Central memory CD8-positive, alpha-beta T cell (primary cell): ENCODE measurements around the gene NEU1.

ENCODE experiments used
- ATAC-seq: fragments of 150-1000 bp; cut with Tn5 transposase; replicated peaks from 2 replicates; pipeline ENCODE4 v1.10.0; 2022; ENCODE audit warnings: mild to moderate bottlenecking, moderate FRiP score, moderate number of reproducible peaks; ENCODE audit not compliant: poor library complexity, severe bottlenecking; ENCODE audit errors: extremely low read depth
- DNase-seq, 2 donors: peaks; one replicate each; pipeline ENCODE4 v3.0.0; 2021; ENCODE audit warnings: low spot score in 2 of 2
- H3K27ac Mint-ChIP-seq: one replicate; pipeline ENCODE4 v1.8.0; 2022; ENCODE audit warnings: low read depth, mild to moderate bottlenecking, moderate library complexity, mixed read lengths
- H3K27me3 Mint-ChIP-seq: one replicate; pipeline ENCODE4 v1.8.0; 2022; ENCODE audit warnings: mixed read lengths
- H3K36me3 Mint-ChIP-seq: one replicate; pipeline ENCODE4 v1.8.0; 2022; ENCODE audit warnings: mild to moderate bottlenecking, moderate library complexity, mixed read lengths; ENCODE audit not compliant: insufficient read depth
- H3K4me1 Mint-ChIP-seq: one replicate; pipeline ENCODE4 v1.8.0; 2022; ENCODE audit warnings: mixed read lengths
- H3K4me3 Mint-ChIP-seq: one replicate; pipeline ENCODE4 v1.8.0; 2022; ENCODE audit warnings: mild to moderate bottlenecking, moderate library complexity, mixed read lengths
- H3K9me3 Mint-ChIP-seq: one replicate; pipeline ENCODE4 v1.8.0; 2022; ENCODE audit warnings: mixed read lengths

NEU1 gene

DNA sequence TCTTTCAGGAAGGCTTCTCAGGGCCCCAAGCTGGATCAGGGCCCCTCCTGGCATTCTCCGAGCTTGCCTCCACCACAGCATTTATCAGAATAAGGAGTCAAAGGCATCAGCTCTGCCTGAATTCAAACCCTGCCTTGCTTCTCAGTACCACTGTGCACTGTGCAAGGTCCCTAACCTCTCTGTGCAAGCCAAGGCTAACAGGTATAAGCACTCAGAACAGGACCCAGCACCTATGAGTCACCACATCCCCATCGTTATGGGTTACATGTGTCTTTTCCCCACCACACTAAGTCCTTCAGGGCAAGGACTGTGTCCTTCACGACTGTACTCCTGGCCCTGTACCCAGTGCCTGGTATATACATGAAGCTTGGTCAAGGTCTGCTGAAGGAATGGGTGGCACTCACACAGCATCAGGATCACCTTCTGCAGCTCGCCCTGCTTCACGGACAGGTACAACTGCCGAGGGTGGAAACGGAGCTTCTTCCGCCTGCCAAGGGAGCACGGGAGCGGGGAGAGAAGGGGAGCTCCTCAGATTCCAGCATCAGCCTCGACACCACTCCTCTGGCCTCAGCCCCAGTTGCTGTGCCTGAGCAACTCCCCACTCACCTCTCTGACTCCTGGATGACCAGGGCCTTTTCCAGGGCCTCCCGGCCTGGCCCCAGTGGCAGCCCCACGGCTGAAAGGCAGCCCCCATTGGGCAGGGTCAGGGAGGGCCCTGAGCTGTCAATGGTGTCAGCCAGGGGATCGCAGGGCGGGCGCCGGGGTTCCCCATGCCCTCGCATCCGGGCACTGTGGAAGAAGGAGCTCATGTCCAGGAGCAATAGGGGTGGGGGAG, 24.8 kb upstream of the NEU1 start:
- Mint-ChIP-seq H3K36me3 (peaks cover 45% of the 10 kb centered on the region), H3K9me3 (no peaks in the 10 kb centered on the region), H3K4me3 (no peak overlapping the region), H3K27me3 (no peaks in the 10 kb centered on the region), H3K4me1 (no peaks in the 10 kb centered on the region), H3K27ac (no peak overlapping the region)
- ATAC-seq (no peak), DNase-seq (no peak)

DNA sequence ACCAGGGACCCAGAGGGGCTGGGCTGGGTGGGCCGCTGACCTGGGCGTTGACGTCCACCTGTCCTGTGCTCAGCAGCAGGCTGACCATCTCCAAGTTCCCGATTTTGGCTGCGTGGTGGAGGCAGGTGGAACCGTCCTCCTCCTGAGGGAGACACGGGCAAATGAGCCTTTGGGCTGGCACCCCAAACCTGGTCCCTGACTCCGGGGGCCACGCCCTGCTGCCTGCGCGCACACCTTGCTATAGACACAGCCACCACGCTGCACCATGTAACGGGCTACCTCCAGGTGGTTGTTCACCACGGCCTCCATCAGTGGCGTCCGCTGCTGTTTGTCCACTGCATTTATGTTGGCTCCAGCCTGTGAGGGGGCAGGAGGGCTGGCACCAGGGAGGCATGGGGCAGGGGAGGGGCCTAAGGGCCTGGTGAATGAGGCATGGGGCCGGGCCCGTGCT, 23.9 kb upstream of the NEU1 start:
- H3K27ac Mint-ChIP-seq, result no peak overlapping the region
- peaks cover 45% of the 10 kb centered on the region for H3K36me3 Mint-ChIP-seq

DNA sequence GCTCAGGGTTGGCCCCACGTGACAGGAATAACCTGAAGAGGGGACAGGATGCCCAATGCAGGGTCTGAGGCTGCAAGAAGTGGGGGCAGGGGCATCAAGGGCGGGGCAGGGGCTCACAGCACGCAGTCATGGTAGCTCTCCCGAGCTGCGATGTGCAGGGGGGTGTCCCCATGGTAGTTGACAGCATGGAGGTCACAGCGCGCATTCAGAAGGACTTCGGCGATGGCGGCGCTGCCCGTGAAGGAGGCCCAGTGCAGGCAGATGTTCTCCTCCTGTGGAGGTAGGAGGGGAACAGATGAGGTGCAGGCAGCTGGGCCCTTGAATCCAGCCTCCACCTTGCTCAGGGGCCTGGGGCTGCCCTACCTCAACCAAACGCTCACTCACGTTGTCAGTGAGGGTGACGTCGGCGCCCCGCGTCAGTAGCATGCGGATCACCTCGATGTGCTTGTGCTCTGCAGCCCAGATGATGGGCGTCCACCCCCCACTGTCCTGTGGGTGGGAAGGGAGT, 22.0 kb upstream of the NEU1 start:
- Mint-ChIP-seq H3K9me3 (no peaks in the 10 kb centered on the region), H3K27ac (no peak overlapping the region), H3K27me3 (no peaks in the 10 kb centered on the region), H3K4me1 (no peaks in the 10 kb centered on the region), H3K36me3 (peaks cover 44% of the 10 kb centered on the region), H3K4me3 (no peak overlapping the region)
- DNase-seq (no peak), ATAC-seq (no peak)

More for the DNA sequence above, 23.9 kb upstream of the NEU1 start:
- ATAC-seq, result no peak
- Mint-ChIP-seq H3K9me3 (no peaks in the 10 kb centered on the region), H3K4me3 (no peak overlapping the region), H3K4me1 (no peaks in the 10 kb centered on the region), H3K27me3 (no peaks in the 10 kb centered on the region)
- no peak for DNase-seq

DNA sequence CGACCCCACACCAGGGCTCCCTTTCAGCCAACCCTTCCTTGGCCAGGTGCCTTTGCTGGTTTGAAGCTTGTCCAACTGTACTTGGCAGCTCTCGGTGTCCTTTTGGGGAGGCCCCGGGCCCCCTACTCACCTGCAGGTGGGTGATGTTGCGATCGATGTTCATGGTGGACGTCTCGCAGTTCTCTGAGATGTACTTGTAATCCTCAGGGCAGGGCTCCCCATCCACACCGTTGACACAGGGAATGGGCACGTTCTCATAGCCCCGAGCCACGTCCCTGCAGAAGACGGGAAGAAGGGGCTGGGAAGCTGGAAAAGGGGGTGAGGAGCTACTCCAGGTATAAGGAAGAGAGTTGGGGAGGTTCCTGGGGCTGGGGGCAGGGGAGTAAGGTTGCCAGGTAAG, 21.1 kb upstream of the NEU1 start:
- ATAC-seq (no peak), DNase-seq (no peak)
- Mint-ChIP-seq H3K9me3 (no peaks in the 10 kb centered on the region), H3K4me1 (no peaks in the 10 kb centered on the region), H3K27me3 (no peaks in the 10 kb centered on the region), H3K4me3 (no peak overlapping the region), H3K36me3 (peaks cover 42% of the 10 kb centered on the region), H3K27ac (no peak overlapping the region)

DNA sequence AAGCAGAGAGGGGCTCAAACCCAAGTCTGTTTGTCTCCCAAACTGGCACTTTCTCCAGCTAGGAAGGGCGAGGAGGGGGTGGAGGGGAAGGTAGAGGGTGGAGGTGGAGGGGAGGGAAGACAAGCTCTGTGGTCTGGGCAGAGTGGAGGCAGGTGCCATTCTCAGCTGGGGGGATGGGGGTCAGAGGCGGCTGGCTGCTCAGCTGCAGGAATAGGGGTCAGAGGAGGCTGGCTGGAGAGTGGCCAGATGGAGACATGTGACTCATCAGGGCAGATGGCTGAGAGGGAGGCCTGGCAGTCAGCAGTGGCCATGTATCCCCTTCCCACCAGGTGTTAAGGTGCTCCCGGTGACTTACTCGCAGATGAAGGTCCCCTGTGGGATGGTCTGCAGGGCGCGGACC, 19.7 kb upstream of the NEU1 start:
- Mint-ChIP-seq H3K36me3 (peaks cover 40% of the 10 kb centered on the region), H3K27ac (no peak overlapping the region), H3K27me3 (no peaks in the 10 kb centered on the region), H3K9me3 (no peaks in the 10 kb centered on the region), H3K4me3 (no peak overlapping the region), H3K4me1 (no peaks in the 10 kb centered on the region)
- ATAC-seq (no peak), DNase-seq (no peak)

DNA sequence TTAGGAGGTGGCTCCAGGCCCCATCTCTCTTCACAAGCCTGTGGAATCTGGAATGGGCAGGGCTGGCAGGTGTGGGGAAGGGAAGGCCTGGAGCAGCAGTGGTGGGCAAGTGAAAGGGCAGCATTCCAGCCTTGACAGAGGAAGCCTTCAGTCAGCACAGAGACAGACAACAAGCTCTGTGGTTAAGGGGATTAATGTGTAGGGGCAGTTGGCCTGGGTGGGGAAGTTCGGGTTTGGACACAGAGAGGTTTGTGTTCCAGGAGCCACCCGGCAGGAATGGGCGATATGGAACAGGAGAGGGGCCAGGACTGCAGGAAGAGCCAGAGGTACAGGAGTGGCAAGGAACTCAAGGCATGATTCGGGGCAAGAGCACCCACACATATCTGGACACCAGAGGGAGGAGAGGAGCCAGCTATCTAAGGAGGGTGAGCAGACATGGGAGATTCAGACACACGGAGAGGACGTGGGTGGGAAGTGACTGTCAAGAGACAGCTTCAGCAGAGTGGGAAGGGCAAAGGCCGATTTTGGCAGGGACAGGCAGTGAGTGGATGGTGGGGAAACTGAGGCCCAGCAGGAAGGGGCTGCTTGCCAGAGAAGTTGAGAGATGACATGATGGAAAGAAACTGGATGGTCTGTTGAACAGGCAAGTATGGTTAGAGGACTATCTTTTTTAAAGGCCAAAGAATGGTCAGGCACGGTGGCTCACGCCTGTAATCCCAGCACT, 18.7 kb upstream of the NEU1 start:
- H3K27me3 Mint-ChIP-seq, result no peaks in the 10 kb centered on the region
- H3K4me1 Mint-ChIP-seq, result no peaks in the 10 kb centered on the region
- peaks cover 39% of the 10 kb centered on the region for H3K36me3 Mint-ChIP-seq
- no peak overlapping the region for H3K27ac Mint-ChIP-seq
- ATAC-seq (no peak), DNase-seq (no peak)
- H3K4me3 Mint-ChIP-seq, result no peak overlapping the region
- no peaks in the 10 kb centered on the region for H3K9me3 Mint-ChIP-seq

DNA sequence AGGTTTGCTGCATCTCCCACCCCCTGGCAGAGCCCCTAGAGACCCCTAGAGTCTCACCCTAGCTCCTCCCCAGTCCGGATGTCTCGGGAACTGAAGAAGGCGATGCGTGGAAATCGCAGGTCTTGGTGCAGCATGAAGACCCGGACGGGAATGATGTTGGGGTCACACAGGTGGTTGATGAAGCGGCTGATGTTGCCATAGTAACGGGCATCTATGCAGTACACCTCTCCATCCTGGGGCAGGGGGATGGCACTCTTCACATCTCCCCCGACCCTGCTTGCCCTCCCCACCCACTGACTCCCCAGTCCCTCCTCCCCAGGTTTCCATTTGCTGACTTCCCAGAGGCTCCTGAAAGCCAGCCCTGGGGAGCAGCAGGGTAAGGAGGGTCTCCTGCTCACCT, 18.0 kb upstream of the NEU1 start:
- Mint-ChIP-seq H3K27me3 (no peaks in the 10 kb centered on the region), H3K27ac (no peak overlapping the region), H3K36me3 (peaks cover 32% of the 10 kb centered on the region), H3K4me3 (no peak overlapping the region), H3K9me3 (no peaks in the 10 kb centered on the region), H3K4me1 (no peaks in the 10 kb centered on the region)
- DNase-seq, result no peak
- no peak for ATAC-seq

DNA sequence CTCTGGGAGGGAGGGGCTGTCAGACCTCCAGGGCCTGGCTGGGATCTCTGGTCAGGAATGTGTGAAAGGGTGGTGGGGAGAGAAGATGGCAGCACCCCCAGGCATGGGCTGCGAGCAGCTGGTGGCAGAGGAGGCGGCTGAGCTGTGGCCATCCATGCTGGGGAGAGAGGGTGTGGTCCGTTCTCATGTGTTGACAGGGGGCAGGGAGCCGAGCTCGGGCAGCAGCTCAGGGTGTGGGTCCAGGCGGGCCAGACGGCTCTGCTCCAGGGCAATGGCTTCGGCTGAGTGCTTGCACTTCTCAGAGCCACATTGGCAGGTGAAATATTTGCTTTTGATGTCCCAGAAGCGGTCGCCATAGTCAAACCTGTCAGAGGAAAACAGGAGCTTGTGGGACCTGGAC, 17.3 kb upstream of the NEU1 start:
- Mint-ChIP-seq H3K4me1 (no peaks in the 10 kb centered on the region), H3K9me3 (no peaks in the 10 kb centered on the region), H3K27ac (no peak overlapping the region), H3K36me3 (peaks cover 28% of the 10 kb centered on the region), H3K4me3 (no peak overlapping the region), H3K27me3 (no peaks in the 10 kb centered on the region)
- DNase-seq (no peak), ATAC-seq (no peak)

DNA sequence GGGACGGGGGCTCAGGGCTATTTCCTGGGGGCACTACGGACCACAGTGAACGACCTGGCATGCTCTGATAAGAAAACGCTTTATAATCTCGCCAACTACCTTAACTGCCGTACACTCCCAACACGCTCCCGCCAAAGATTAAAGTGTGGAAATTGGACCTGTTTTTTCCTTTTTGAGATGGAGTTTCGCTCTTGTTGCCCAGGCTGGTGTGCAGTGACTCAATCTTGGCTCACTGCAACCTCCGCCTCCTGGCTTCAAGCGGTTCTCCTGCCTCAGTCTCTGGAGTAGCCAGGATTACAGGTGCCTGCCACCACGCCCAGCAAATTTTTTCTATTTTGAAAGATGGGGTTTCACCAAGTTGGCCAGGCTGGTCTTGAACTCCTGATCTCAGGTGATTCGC, 16.5 kb upstream of the NEU1 start:
- Mint-ChIP-seq H3K4me1 (no peaks in the 10 kb centered on the region), H3K4me3 (no peak overlapping the region), H3K9me3 (no peaks in the 10 kb centered on the region), H3K27ac (no peak overlapping the region), H3K27me3 (no peaks in the 10 kb centered on the region), H3K36me3 (peaks cover 27% of the 10 kb centered on the region)
- DNase-seq (no peak), ATAC-seq (no peak)

DNA sequence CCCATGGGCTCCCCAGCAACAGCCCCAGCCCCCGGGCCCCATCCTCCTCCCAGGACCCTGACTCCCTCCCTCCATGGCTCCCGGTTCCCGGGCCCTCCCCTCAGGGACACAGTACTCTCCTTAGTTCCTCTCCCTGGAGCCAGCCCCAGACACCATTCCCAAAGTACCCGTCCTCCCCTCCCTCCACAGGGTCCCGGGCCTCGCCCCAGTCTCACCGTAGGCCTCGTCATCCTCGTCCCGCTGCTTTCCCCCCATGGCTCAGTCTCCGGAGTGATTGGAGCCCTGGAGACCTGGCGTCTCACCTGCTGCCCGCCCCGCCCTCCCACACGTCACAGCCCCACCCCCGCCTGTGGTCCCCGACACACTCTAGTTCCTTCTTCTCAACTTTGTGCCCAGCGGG, 16.1 kb upstream of the NEU1 start, which contains the start of gene SLC44A4:
SLC44A4 (minus strand) TSS at position 272 of the 400 bp plus-strand sequence; CDS start at position 255, 17 bp downstream.
- ATAC-seq (no peak), DNase-seq (no peak)
- Mint-ChIP-seq H3K4me3 (no peak within 1 kb of the TSS), H3K9me3 (no peaks in the 10 kb centered on the region), H3K27me3 (no peaks in the 10 kb centered on the region), H3K4me1 (no peaks in the 10 kb centered on the region), H3K27ac (peak within 1 kb of the TSS; percentile 29), H3K36me3 (peaks cover 24% of the 10 kb centered on the region)

DNA sequence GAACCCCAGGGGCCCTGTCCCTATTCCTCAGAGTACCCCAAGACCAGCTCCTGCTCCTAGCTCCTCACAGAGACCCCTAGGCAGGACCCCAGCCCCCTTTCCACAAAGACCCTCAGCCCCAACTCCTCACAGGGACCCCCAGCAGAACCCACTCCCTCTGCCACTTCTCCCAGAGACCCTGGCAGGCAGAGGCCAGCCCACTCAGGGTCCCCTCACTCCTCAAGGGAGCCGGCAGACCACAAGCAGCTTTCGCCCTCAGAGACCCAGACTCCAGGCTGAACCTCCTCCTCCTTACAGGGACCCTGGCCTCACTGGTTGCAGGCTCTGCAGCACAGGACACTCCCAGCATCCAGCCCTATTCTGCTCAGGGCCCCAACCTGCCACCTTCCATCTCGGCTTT, 15.6 kb upstream of the NEU1 start:
- H3K27ac Mint-ChIP-seq, result peak overlapping the region; percentile 29
- peaks cover 20% of the 10 kb centered on the region for H3K36me3 Mint-ChIP-seq
- H3K4me3 Mint-ChIP-seq, result no peak overlapping the region
- no peak for DNase-seq
- H3K27me3 Mint-ChIP-seq, result no peaks in the 10 kb centered on the region
- ATAC-seq, result no peak
- no peaks in the 10 kb centered on the region for H3K4me1 Mint-ChIP-seq
- H3K9me3 Mint-ChIP-seq, result no peaks in the 10 kb centered on the region

DNA sequence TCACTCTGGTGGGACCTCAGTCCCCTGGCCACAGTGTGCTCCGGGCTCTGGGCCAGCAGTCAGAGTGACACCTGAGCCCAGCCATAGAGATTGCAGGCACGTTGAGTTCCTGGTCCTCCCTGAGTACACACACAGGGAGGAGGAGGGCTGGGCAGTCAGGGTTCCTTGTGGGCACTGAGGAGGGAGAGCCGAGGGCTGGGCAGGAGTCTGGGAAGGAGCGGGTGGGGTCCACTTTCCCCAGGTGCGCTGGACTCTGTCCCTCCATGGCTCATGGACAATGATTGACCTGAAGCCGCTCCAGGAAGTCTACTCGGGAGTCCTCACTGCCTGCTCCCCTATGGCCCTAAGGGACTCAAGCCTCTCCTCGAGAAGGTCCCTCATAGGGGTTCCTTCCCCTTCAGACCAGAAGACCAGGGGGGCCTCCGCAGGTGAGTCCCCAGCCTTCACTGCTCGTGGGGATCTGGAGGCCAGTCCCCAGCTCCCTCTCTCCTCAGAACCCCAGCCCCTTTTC, 15.1 kb upstream of the NEU1 start:
- DNase-seq (no peak), ATAC-seq (no peak)
- peaks cover 20% of the 10 kb centered on the region for H3K36me3 Mint-ChIP-seq
- no peaks in the 10 kb centered on the region for H3K4me1 Mint-ChIP-seq
- H3K9me3 Mint-ChIP-seq, result no peaks in the 10 kb centered on the region
- no peaks in the 10 kb centered on the region for H3K27me3 Mint-ChIP-seq
- H3K27ac Mint-ChIP-seq, result peak overlapping the region; percentile 29
- no peak overlapping the region for H3K4me3 Mint-ChIP-seq
